ENCODE measurements around the gene KIF23.

GRCh38 chr15:69390575-69390974 lies 23.6 kb upstream of the KIF23 start:
- TF ChIP-seq ATF3 (CRISPR knock-in tag; conservative IDR thresholded peaks at IDR 0.05): no peak
- no peak for TF ChIP-seq ERG (CRISPR knock-in tag; IDR thresholded peaks at IDR 0.05)
- TF ChIP-seq AFF4 (CRISPR knock-in tag; IDR thresholded peaks at IDR 0.05; ENCODE audit: borderline replicate concordance): no peak
- no peak for TF ChIP-seq CTCF (IDR thresholded peaks at IDR 0.05)
- no peak for TF ChIP-seq ETV6 (CRISPR knock-in tag; IDR thresholded peaks at IDR 0.05)
- TF ChIP-seq ZNF138 (CRISPR knock-in tag; conservative IDR thresholded peaks at IDR 0.05): no peak
- no peak for TF ChIP-seq PRDM15 (CRISPR knock-in tag; IDR thresholded peaks at IDR 0.05)
- TF ChIP-seq GRHL2 (CRISPR knock-in tag; IDR thresholded peaks at IDR 0.05; ENCODE audit: insufficient replicate concordance, severe bottlenecking): no peak
